ENCODE measurements around the gene BOD1L1.

DNA sequence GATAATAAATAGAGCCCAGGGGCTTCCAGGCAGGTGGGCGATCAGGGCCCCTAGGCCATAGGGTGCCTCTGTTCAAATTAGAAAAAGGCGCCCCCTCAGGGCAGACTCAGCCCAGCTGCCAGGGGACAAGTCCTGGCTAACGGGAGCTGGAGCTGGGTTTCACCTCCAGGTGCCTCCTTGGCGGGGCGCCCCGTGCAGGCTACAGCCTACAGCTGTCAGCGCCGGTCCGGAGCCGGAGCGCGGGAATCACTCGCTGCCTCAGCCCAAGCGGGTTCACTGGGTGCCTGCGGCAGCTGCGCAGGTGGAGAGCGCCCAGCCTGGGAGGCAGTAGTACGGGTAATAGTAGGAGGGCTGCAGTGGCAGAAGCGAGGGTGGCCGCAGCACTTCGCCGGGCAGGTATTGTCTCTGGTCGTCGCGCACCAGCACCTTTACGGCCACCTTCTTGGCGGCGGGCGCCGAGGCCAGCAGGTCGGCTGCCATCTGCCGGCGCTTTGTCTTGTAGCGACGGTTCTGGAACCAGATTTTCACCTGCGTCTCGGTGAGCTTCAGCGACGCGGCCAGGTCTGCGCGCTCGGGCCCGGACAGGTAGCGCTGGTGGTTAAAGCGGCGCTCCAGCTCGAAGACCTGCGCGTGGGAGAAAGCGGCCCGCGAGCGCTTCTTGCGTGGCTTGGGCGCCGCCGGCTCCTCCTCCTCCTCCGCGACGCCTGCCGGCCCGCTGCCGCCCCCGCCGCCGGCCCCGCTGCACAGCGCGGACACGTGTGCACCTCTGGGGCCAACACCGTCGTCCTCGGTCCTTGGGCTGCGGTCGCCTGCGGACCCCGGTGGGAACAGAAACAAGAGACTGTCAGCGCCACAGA is 85.6 kb downstream of the BOD1L1 start:
- TF ChIP-seq EZH2 (IDR thresholded peaks at IDR 0.05; ENCODE audit: insufficient read depth, poor library complexity, severe bottlenecking) (no peak), EZH2phosphoT487 (IDR thresholded peaks at IDR 0.05; ENCODE audit: insufficient read depth, low read depth) (no peak)
